SKM-1 (cell line): Measurements from ENCODE around the gene NRG2.
A peak's percentile ranks its signal among the peaks of the same experiment; 100 is the strongest.

Experiments used
- DNase-seq: peaks from one replicate; lab custom pipeline; 2025; ENCODE audit not compliant: unreplicated experiment; lab: John Stamatoyannopoulos, UW

NRG2 gene

DNA sequence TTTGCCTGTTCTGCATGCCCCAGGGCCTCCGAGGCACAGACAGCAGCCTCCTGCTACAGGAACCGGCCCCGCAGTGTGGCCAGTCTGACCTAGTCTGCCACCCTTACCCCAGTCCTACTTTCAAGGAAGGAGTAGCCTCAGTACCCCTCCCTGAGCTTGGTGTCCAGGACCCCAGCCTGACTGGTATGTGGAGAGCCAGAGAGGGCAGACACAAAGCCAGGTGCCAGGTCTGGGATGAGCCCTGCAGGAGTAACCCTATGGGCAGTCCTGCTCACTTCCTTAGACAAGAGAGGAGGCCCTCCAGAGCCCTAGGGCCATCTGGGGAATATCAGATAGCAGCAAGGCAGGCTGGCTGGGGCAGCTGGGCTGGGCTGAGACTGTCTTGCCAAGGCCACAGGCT, 67.8 kb downstream of the NRG2 start:
- no peak for DNase-seq

DNA sequence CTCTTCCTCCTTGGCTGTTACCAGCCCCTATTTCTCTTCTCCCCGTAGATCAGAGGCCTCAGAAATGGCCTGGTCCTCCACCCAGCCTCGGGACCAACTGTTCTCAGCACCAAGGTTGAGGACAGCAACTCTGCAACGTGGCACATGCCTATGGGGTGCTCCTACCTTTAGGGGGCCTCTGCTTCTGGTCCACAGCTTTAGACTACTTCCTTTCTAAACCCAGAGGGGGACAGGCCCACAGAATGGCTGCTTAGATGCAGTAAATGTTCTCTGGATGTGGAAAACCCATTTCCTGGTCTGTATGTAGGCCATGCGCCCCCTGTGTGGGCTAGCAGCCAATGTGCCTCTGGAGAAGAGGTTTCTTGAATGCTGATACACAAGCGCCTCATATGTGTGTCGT, 68.4 kb downstream of the NRG2 start:
- DNase-seq: no peak

DNA sequence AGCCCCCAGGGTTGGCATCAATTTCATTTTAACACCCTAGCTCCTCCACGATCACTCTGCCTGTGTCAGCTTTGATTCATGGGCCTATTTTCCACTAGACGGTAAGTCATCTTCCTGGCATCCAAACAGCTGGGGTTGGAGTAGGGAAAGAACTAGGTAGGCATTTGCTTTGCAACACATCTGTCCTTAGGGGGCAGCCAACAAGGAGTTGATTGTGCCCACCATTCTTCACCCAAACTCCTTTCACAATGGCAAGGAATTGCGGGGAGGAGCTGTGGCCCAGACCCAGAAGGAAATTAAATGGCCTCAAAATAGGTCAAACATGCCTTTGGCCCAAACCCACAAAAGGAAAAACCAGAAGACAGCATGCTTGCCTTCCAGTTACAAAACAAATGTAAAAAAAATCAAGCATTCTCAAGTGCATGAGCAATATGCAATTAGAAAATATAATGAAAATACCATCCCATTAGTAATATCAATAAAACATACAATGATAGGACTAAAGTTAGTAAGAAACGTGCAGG, 71.8 kb downstream of the NRG2 start:
- DNase-seq: no peak

DNA sequence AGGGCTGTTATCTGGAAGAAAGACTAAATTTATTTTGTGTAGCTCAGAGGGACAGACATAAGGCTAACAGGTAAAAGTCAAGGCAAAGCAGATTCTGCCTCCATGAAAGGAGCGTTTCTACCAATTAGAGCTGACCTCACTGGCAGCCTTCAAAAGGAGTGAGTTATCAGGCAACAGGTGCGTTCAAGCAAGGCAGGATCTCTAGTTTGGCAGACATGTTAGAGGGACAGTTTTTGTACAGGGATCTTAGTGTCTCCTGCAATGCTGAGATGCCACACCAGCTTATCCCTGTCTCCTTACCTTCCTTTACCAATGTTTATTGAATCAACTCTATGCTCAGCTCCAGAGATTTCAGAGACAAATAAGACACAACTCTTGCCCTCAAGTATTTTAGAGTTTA, 73.8 kb downstream of the NRG2 start:
- DNase-seq: no peak

DNA sequence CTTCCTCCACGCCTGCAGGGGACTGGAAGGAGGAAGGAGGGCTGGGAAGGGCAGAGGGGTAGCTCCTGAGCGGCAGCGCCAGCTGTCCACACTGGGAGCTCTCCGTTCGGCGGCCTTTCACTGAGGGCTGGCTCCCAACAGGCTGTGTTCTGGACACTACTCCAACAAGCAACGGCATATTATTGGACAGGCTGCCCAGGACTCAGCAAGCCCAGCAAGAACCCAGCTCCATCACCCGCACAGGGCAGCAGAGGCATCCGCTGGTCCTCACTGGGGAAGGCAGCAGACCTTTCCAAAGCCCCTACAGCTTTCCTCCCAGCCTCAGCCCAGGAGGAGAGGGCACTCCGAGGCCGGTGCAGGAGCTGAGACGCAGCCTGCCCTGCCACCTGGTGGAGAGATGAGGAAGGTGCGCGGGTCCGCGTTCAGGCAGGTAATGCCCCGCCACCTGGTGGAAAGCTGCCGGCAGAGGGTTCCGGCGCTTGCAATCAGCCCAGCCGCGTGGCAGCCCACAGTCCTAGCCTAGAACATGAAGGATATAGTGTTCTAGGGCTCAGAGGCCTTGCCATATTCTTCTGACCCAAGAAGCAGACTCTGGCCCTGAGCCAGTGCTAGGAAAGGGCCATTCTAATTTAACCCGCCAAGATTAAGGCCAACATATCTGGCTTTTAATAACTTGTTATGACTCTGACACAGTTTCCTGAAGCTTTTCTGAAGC, 74.4 kb downstream of the NRG2 start:
- DNase-seq: peak; percentile 75

DNA sequence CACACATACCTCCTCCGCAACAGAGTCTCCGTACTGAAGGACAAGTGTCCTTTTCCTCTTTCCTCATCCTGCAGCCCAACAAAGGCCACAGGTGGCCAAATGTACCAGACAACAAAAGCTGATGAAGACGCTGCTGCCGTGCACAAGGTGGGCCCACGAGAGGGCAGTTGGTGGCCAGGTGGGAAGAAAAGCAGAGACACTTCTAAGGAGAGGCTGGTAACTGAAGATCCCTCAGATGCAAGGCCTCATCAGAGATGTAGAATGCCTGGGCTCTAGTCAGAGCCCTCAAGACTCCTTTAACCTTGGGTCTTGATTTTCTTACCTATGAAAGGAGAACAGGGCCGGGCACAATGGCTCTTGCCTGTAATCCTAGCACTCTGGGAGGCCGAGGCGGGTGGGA, 75.7 kb downstream of the NRG2 start:
- no peak for DNase-seq

DNA sequence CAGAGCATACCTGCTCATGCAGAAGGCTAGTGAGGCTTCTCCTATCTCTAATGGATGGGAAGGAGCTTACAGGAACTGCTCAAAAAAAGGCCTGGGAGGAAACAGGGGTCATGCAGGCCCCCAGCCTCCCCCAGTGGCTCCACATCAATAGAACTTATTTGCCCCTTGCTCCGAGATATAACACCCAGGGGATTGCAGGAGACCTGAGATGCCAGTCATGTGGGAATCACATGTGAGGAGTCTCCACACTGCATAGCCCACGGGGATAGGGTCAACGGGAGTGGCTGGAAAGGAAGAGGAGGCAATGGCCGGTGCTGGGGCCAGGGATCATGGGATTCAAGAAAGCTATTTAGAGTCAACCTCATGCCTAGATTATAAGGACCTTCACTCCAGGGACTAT, 76.2 kb downstream of the NRG2 start:
- DNase-seq: no peak

DNA sequence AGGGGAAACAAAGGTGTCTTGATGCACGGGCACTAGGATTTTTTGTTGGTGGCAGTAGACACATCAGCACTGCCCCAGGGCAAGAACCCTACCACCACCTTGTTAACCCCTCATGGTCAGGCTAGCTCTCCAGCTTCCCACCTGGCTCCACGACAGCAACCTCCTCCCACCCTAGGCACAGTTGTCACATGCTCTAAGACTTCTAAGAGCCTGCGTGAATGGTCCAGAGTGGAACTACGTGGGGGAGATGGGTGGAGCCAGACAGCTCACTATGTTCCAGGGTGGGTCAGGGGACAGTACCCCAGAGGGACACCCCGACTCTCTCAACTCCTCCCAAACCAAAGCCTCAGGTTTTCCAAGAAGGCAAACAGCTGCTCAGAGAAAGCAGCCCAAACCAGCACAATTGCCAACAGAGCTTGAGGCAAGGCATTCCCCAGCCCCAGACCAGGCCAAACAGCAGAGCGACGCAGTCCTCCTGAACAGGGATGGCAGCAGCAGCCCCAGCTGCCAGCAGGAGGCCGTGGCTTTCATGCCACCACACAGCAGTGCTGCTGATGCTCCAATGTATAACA, 78.0 kb downstream of the NRG2 start:
- no peak for DNase-seq

DNA sequence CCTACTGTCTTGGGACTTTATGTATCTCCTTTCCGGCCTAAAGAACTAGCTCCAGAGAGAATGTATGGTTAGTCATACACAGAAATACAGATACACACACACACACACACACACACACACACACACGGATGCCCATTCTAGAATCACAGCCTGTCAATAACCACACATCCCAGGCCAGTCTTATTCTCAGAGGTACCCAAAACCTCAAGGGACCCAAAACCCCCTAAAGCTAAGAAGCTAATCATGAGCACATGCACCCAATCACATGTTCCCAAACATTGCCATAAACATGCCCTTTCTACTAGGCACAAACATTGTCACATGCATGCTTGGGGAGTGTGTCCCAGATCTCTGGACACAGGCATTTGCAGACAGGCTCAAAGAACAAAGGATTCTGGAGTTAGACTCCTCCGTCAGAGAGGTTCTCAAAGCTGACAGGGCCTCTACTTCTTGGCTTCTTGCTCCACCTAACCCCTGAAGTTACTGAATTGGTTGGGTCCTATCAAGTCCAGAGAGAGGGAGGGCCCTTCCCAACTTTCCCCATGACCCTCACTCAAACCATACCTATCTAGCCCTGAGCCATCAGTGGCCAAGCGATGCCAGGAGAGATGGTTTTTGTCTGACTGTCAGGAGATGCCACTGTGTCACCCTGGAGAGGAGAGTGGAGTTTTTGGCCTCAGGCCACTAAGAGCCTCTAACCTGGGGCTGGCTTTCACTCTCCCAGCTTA, 78.7 kb downstream of the NRG2 start:
- DNase-seq: no peak

DNA sequence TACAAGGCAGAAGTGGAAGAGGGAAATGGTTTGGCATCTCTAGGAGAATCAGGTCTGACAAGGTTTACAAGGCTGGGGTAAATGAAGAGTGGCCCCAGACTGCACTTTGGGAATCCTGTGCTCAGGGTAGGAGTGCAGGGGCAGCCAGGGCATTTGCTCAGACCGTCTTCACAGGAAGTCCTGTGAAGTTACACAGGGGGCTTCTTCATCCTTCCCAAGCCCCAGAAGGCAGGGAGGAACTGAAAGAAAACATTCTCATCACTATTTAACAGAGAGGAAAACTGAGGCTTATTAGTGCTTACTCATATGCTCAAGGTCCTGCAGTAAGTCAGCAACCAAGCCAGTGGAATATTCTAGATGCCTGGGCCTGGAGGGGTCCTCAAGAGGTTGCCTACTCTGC, 80.7 kb downstream of the NRG2 start:
- no peak for DNase-seq

DNA sequence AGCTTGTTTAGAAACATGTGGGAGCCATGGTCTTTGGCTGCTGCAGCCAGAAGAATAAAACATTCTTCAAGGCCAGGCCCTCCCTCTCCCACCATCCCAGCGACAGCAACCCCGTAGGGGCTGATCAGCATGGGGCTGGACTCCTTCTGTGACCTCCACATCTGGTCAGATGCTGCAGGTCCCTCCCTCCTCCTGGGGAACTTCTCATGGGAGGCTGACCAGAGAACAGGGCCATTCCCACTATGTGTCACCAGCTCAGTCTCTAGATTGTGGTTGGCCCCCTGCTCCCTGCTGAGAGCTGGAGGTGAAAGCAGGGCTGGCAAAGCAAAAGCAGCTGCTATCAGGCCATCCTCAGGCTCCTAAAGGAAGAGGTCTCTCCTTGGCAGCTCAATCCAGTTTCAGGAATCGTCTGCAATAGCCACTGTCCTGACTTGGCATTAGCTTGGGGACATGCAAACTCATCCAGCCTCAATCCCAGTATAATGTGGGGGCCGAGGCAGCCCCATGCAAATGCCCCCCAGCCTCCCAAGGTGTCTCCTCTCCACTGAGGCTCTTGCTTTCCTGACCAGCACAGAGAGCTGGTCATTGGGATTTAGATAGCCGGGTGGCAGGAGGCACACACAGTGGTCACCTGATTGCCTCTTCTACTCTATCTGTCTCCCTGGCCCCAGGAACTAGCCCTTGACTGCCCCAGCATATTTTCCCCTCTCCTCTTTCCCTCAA, 81.5 kb downstream of the NRG2 start:
- no peak for DNase-seq

DNA sequence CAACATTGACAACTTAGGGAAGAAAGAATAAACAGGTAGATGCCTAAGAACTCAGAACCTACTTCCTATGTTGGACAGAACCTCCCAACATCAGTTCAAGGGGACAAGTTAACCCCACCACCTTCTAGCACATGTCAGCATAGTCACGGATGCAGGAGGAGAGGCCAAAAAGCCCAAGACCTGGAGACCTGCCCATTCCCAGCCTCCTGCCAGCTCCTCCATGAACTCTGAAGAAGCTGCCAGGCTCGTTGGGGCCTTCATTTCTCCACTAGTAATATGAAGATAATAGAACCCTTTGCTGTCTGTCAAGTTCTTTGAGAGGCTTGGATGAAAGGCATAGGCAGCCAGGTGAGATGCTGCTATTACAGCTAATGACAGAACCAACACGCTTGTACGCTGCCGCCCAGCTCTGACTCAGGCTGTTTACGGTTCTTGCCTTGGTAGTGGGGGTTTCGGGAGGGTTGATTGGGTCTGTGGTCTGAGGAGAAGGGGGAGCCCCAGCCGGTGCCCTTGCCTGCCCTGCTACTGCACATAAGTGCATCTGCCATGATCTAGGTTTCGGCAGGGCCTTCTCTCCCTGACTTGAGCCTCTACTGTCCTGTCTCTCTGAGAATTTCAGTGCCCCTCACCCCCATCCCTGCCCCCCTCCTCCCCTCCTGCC, 82.2 kb downstream of the NRG2 start:
- no peak for DNase-seq

DNA sequence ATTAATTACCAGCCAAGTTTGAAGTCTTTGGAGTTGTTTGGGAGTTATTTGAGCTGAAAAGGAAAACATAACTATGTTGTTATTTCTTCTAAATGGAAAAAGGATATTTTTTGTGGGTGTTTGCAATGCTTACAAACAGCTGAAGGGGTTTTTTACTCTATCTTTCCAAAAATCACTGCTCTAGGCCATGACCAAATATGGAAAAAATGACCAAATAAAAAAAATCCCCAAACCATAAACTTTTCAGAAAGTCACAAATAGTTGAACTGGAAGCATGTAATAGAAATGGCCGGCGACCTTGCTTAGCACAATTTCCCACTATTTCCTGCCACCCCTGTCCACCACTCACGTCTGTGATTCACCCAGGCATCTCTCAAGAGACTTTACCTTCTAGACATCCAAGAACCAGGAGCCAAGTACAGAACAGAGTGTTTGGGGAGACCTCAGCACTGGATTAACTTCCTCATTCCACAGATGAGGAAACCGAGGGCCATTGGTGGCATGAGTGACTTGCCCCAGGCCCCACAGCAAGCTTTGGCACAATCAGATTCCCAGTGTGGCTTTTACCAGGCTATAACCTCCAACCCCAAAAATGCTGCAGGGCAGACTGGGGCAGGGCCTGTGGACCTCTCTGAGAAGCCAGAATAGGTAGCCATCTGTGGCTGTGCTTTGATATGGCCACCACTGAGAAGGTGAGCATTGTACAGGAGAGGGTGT, 84.5 kb downstream of the NRG2 start:
- DNase-seq: no peak

DNA sequence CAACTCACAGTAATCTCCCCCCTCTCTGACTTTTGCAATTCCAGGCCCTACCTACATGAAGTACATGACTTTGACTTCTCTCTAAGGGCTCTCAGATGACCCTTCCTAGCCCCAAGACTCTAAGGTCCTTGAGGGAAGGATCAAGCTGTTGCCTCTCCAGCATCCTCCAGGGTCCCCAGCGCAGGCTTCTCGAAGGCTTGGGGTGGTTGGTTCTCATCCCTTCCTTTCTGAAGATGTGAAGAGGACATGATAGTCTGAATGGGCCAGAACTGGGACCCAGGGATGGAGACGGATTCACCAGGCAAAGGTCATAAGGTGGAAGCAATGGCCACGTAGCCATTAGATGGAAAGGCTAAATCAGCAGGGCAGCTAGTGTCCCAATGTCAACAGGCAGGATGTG, 86.8 kb downstream of the NRG2 start:
- DNase-seq: no peak

DNA sequence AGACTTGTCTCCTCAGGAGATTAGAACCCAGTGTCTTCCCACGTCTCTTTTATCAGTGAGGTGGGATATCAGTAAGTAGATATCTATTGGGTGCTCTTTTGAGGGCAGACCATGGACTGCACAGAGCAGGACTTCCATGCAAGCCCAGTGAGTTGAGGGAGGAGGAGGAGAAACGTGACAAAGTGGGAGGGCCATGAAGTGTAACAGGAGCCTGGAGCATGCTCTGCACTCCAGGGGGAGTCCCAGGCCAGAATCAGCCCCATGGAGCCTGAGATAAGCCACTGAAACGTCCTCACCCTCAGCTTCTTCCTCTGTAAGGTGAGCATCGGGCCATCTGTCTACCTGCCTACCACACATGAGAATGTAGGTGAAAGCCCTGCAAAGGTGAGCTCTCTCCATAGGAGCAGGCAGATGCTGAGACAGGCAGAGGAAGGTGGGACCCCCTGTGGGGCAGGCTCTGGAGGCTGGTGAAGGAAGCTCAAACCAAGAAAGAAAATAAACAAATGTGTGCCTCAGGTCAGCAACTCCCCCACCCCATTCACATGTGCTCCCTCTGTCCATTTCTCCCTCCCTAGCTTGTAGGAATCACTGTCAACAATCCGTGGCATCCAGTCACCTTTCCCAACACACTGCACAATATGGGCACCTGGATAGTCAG, 87.4 kb downstream of the NRG2 start:
- no peak for DNase-seq

DNA sequence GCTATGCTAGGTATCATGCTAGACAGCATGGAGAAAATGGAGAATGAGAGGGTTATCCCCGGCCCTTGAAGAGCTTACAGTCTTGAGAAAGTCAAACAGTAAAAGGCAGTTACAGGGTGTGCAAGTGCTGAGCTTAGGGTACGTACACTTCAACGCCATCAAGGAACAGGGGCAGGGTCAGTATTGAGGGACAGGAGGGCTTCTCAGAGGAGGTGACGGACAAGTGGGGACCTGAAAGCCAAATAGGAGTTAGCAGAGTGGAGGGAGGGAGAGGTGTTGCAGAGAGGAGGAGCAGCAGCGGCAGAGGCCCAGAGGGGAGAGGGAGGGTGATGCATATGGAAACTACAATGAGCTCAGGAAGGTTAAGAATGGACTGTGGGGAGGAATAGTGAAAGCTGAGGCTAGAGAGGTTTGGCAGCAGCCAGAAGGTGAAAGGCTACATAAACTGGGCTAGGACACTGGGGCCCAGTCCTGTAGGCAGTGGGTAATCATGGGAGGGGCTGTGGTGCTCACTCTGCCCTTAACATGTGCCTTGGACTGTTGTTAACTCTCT, 88.0 kb downstream of the NRG2 start:
- DNase-seq: no peak

DNA sequence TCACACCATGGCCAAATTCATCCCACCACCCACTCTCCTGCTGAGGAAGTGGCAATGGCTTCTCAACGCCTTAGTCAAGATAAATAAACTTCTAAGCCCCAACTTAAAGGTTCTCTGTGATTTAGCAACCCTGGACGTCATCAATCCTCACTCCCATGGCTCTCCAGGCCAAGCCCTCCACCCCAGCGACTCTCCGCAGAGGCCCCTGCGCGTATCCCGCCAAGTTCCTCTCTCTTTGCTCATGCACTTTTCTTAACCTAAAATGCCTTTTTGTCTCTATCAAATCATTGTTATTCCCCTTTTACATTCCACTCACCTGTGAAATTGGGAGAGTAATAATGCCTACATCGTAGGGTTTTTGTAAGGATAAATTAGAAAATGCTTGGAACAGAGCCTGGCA, 88.6 kb downstream of the NRG2 start:
- DNase-seq: no peak

DNA sequence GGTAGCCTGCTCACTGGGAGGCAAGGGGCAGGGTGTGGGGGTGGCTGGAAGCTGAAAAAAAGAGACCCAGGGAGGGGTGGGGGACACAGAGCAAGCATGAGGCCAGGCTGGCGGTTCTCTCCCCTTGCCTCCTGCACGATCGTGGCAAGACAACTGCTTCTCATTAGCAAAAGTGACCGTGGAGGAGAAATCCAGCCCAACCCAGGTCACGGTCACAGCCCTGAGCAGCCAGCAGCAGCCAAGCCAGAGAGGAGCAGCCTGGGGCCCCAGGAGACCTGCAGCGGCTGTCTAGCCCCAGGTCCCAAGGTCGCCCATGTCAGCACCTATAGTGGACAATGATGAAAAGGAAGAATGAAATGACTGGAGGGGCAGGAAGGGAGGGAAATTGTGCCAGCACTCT, 89.1 kb downstream of the NRG2 start:
- no peak for DNase-seq

DNA sequence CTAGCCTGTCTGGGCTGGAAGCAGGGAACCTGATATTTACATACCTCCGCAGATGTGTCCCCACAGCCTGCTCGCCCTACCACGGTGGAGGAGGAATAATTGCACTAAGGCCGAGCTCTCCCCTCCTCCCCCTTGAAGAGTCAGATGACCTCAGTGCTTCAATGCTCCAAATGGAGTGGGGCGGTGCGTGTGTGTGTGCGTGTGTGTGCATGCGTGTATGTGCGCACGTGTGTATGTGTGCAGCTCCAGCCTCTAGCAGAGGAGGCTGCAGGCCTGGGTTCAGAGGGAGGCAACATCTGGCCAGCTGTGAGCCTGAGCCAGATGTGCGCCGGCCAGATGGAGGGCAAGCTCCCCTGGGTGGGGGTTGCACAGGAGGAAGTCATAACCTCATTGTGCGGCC, 90.5 kb downstream of the NRG2 start:
- DNase-seq: no peak

DNA sequence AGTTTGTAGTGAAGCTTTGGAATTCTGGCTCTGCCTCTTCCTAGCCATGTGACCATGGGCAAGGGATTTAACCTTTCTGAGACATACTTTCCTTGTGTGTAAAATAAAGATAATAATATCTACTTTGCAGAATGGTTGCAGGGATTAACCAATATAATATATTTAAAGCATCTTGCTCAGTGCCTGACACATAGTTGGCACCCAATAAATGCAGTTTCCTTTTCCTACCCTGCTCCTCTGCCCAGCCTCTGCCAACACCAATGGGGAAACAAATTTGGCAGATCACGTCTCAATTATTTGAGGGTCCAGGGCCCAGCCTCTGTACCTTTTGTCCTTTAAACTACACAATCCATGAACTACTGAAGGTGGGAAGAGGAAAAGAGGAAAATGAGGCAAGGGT, 91.1 kb downstream of the NRG2 start:
- DNase-seq: no peak
